ENCODE data around the gene HOXA2. TPM values are rescaled to one million over a fixed set of nuclear protein-coding genes. Genes with fewer than 3 reads are reported as not detected.

The HOXA2 gene
- total RNA-seq, 2 donors from 2014 or later: not detected

DNA sequence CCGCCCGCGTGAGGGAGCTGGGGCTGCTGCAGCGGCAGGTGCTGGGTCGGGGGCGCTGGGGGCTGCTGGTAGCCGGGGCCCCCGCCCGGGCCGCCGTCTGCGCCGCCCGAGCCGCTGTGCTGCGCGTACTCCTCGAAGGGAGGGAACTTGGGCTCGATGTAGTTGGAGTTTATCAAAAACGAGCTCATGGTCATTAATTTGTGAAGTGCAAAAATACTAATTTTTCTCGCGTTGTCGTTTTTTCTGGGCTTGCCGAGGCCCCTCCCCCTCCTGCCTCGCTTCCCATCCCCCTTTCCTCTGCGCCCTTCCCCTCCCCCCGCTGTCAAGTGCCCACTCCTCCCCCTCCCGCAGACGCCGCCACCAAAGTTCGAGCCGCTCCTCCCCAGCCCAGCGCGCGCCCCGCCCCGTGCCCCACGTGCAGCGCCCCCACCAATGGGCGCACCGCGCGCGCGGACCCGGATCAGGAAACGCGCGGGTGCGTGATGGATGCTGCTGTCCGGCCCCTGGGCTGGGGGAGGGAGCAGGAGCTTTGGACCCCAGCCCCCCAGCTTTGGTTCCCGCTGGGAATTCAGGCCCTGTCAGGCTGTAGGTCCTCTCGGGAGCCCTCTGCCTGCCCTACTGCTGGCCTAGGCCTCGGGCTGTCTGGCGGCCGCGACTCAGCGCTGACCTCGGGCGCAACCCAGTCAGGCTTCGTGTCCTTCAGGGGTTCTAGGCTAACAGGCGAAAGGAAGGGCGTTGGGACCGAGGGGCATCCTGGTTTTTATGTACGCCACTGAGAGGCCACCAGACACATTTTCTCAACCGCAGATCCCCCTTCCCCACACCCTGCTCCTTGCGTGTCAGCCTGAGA is 28.3 kb upstream of the HOXA2 start, which contains the start of gene HOXA4:
TSS of gene HOXA4 (minus strand) at position 218 of the 850 bp plus-strand sequence. CDS start at position 194, 24 bp downstream.
- 0 to 2% methylated on average over 18 to 66 of the region's 67 CpGs for WGBS, 2 experiments (ENCODE audit: insufficient coverage in 1 of 2, insufficient read length in 1 of 2)
- Histone ChIP-seq H3K27ac (ENCODE audit: low read depth, low read length) (no peak within 1 kb of the TSS), H3K4me1 (ENCODE audit: control insufficient read depth, insufficient read depth, low read length) (no peaks in the 10 kb centered on the region), H3K36me3 (ENCODE audit: control insufficient read depth, insufficient read depth, low read length) (no peaks in the 10 kb centered on the region), H3K9me3 (ENCODE audit: control insufficient read depth, low read length) (peaks cover 7% of the 10 kb centered on the region), H3K27me3 (ENCODE audit: control insufficient read depth, insufficient read depth, low read length, poor library complexity, severe bottlenecking) (peaks cover 99% of the 10 kb centered on the region), H3K4me3 (ENCODE audit: low read length) (peak within 1 kb of the TSS; percentile 66), H3K9ac (ENCODE audit: extremely low read depth, low read length, poor library complexity, severe bottlenecking) (no peak within 1 kb of the TSS)
- peak within 1 kb of the TSS; percentile 39 for H3K4me3 Mint-ChIP-seq
- H3K27ac Mint-ChIP-seq: no peak within 1 kb of the TSS
- H3K36me3 Mint-ChIP-seq (ENCODE audit: low read depth): no peaks in the 10 kb centered on the region
- no peaks in the 10 kb centered on the region for H3K9me3 Mint-ChIP-seq
- DNase-seq: peak; percentile 89
- H3K27me3 Mint-ChIP-seq (ENCODE audit: insufficient read depth): peaks cover 97% of the 10 kb centered on the region
- TF ChIP-seq, protein P1, sequence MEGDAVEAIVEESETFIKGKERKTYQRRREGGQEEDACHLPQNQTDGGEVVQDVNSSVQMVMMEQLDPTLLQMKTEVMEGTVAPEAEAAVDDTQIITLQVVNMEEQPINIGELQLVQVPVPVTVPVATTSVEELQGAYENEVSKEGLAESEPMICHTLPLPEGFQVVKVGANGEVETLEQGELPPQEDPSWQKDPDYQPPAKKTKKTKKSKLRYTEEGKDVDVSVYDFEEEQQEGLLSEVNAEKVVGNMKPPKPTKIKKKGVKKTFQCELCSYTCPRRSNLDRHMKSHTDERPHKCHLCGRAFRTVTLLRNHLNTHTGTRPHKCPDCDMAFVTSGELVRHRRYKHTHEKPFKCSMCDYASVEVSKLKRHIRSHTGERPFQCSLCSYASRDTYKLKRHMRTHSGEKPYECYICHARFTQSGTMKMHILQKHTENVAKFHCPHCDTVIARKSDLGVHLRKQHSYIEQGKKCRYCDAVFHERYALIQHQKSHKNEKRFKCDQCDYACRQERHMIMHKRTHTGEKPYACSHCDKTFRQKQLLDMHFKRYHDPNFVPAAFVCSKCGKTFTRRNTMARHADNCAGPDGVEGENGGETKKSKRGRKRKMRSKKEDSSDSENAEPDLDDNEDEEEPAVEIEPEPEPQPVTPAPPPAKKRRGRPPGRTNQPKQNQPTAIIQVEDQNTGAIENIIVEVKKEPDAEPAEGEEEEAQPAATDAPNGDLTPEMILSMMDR (conservative IDR thresholded peaks at IDR 0.05): no peak
- no peaks in the 10 kb centered on the region for H3K4me1 Mint-ChIP-seq

DNA sequence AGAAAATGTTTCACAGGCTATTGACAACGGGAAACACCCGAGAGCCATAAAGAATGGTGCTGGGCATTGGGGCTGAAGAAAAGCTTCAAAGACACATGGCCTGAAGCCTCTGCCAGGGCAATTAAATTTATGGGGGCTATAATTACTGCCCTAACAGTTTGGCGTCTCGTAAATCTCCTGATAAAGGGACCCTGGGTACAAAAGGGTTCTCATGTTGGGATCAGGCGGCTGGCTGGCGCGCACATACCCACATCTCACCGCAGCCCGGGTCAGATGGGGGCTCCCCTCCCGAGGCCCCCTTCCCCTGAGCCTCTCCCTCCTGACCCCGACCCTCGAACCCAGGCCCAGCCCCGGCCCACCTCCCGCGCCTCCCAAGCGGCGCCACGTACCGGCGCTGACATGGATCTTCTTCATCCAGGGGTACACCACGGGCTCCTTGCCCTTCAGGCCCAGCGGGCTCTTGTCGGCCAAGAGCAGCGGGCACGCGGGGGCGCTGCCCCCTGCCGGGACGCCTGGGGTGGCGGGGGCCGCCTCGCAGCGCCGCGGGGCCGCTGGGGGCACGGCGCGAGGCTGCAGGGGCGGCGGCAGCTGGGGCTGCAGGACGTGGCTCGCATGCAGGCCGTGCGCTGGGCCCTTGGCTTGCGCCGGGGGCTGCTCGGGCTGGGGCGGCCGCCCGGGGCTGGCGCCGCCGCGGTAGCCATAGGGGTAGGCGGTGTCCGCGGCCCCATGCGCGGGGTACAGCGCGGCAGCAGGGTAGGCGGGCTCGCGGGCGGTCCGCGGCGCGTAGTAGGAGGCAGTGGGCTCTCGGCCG is 27.5 kb upstream of the HOXA2 start:
- Histone ChIP-seq H3K36me3 (ENCODE audit: control insufficient read depth, insufficient read depth, low read length) (no peaks in the 10 kb centered on the region), H3K4me1 (ENCODE audit: control insufficient read depth, insufficient read depth, low read length) (no peaks in the 10 kb centered on the region), H3K4me3 (ENCODE audit: low read length) (no peak overlapping the region), H3K27me3 (ENCODE audit: control insufficient read depth, insufficient read depth, low read length, poor library complexity, severe bottlenecking) (peaks cover 99% of the 10 kb centered on the region), H3K9me3 (ENCODE audit: control insufficient read depth, low read length) (peaks cover 10% of the 10 kb centered on the region), H3K9ac (ENCODE audit: extremely low read depth, low read length, poor library complexity, severe bottlenecking) (no peak overlapping the region), H3K27ac (ENCODE audit: low read depth, low read length) (no peak overlapping the region)
- Mint-ChIP-seq H3K4me3 (no peak overlapping the region), H3K36me3 (ENCODE audit: low read depth) (no peaks in the 10 kb centered on the region), H3K4me1 (no peaks in the 10 kb centered on the region), H3K27me3 (ENCODE audit: insufficient read depth) (peaks cover 97% of the 10 kb centered on the region), H3K9me3 (no peaks in the 10 kb centered on the region), H3K27ac (no peak overlapping the region)
- WGBS, 2 experiments (ENCODE audit: insufficient coverage in 1 of 2, insufficient read length in 1 of 2): 3 to 4% methylated on average over 20 to 72 of the region's 72 CpGs
- TF ChIP-seq, protein P1 (conservative IDR thresholded peaks at IDR 0.05): no peak
- DNase-seq: no peak

GRCh38 chr7:27128776-27129728 is 26.6 kb upstream of the HOXA2 start:
- H3K4me3 Mint-ChIP-seq: no peak overlapping the region
- no peaks in the 10 kb centered on the region for H3K4me1 ChIP-seq (ENCODE audit: control insufficient read depth, insufficient read depth, low read length)
- no peak overlapping the region for H3K27ac Mint-ChIP-seq
- H3K27me3 ChIP-seq (ENCODE audit: control insufficient read depth, insufficient read depth, low read length, poor library complexity, severe bottlenecking): peaks cover 99% of the 10 kb centered on the region
- no peak overlapping the region for H3K27ac ChIP-seq (ENCODE audit: low read depth, low read length)
- no peaks in the 10 kb centered on the region for H3K4me1 Mint-ChIP-seq
- peak; percentile 46 for DNase-seq
- H3K4me3 ChIP-seq (ENCODE audit: low read length): no peak overlapping the region
- H3K9me3 Mint-ChIP-seq: no peaks in the 10 kb centered on the region
- no peak overlapping the region for H3K9ac ChIP-seq (ENCODE audit: extremely low read depth, low read length, poor library complexity, severe bottlenecking)
- 6 to 13% methylated on average over 15 to 27 of the region's 28 CpGs for WGBS, 2 experiments (ENCODE audit: insufficient coverage in 1 of 2, insufficient read length in 1 of 2)
- H3K36me3 ChIP-seq (ENCODE audit: control insufficient read depth, insufficient read depth, low read length): no peaks in the 10 kb centered on the region
- H3K27me3 Mint-ChIP-seq (ENCODE audit: insufficient read depth): peaks cover 97% of the 10 kb centered on the region
- H3K36me3 Mint-ChIP-seq (ENCODE audit: low read depth): no peaks in the 10 kb centered on the region
- TF ChIP-seq, protein P1 (conservative IDR thresholded peaks at IDR 0.05): no peak
- peaks cover 17% of the 10 kb centered on the region for H3K9me3 ChIP-seq (ENCODE audit: control insufficient read depth, low read length)
